H1 (cell line): Measurements from ENCODE around the gene OCRL.

Experiments used
- EGR1 ChIP-seq: IDR thresholded peaks from 2 replicates; pipeline ENCODE4 v1.6.1; 2011; ENCODE audit warnings: low read depth, low read length, borderline replicate concordance
- EP300 ChIP-seq, 2 experiments: IDR thresholded peaks; 1 replicate in 1 of 2; 2 replicates in 1 of 2; pipeline ENCODE4 v1.6.1; 2011 to 2012; ENCODE audit warnings: low read depth in 2 of 2, low read length in 2 of 2, mild to moderate bottlenecking in 2 of 2, borderline replicate concordance in 1 of 2, inconsistent platforms in 1 of 2, moderate library complexity in 1 of 2
- JUN ChIP-seq: IDR thresholded peaks from 2 replicates; pipeline ENCODE4 v1.6.1; 2011; ENCODE audit warnings: low read depth, mild to moderate bottlenecking, improper control_type of control experiment, low read length
- RAD21 ChIP-seq, 2 experiments: IDR thresholded peaks in 1 of 2; conservative IDR thresholded peaks in 1 of 2; 2 replicates each; pipeline ENCODE4 v1.6.1; 2011; ENCODE audit warnings: low read depth in 2 of 2, low read length in 2 of 2, improper control_type of control experiment in 1 of 2, inconsistent platforms in 1 of 2, mild to moderate bottlenecking in 1 of 2, moderate library complexity in 1 of 2
- TAF1 ChIP-seq: IDR thresholded peaks from 2 replicates; pipeline ENCODE4 v1.6.1; 2011; ENCODE audit warnings: mild to moderate bottlenecking, low read depth, low read length
- YY1 ChIP-seq: IDR thresholded peaks from 2 replicates; pipeline ENCODE4 v1.6.1; 2011; ENCODE audit warnings: low read depth, mild to moderate bottlenecking, low read length
- TF ChIP-seq, protein P1 (sequence below): IDR thresholded peaks from 2 replicates; pipeline ENCODE4 v1.6.1; 2011; ENCODE audit warnings: low read length, improper control_type of control experiment

DNA sequence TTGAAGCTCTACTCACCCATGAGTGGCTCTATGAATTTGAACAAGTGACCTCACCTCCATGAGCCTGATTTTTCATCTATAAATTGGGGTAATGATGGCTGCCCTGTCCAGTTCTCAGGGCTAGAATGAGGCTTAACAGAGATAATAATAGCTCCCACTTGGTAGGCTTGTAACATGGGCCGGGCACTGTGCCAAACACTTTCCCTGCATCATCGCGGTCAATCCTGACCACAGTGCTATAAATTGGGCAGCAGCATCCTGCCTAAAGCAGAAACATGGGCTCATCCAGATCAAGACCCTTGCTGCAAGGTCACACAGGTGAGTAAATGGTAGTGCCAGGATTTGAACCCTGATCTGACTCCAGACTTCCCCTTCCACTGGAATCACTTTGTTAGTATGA, 101.9 kb downstream of the OCRL start:
- TF ChIP-seq TAF1 (no peak), EGR1 (no peak), RAD21 (IDR thresholded peaks at IDR 0.05 in 1 of 2, conservative IDR thresholded peaks at IDR 0.05 in 1 of 2; ENCODE audit: low read depth in 2 of 2, low read length in 2 of 2) (no peak), YY1 (no peak), JUN (no peak), EP300 (IDR thresholded peaks at IDR 0.05; ENCODE audit: borderline replicate concordance in 1 of 2, low read depth in 2 of 2, low read length in 2 of 2) (no peak)
- TF ChIP-seq, protein P1, sequence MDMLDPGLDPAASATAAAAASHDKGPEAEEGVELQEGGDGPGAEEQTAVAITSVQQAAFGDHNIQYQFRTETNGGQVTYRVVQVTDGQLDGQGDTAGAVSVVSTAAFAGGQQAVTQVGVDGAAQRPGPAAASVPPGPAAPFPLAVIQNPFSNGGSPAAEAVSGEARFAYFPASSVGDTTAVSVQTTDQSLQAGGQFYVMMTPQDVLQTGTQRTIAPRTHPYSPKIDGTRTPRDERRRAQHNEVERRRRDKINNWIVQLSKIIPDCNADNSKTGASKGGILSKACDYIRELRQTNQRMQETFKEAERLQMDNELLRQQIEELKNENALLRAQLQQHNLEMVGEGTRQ: no peak
